ENCODE data around the gene ZWILCH. TPM values are rescaled to one million over a fixed set of nuclear protein-coding genes. Genes with fewer than 3 reads are reported as not detected.
"Not testable (repeated sequence)": the region's sequence is repeated elsewhere in the genome, so short reads cannot be mapped to it uniquely, and the experiment has no call there.

Gene ZWILCH
- total RNA-seq, 6 experiments from 2014 or later = 1.1 to 4.9 (median 2.5) TPM

GRCh38 chr15:66461917-66462316, 43.2 kb upstream of the ZWILCH start:
- Histone ChIP-seq H3K9me3 (no peaks in the 10 kb centered on the region), H3K27me3 (no peaks in the 10 kb centered on the region), H3K4me1 (peaks cover 0 to 9% (median 3%) of the 10 kb centered on the region in 4 donors), H3K36me3 (no peaks in the 10 kb centered on the region), H3K4me3 (no peak overlapping the region), H3K27ac (no peak overlapping the region)
- no peak for TF ChIP-seq CTCF (IDR thresholded peaks at IDR 0.05)
- TF ChIP-seq POLR2A (IDR thresholded peaks at IDR 0.05) = no peak
- DNase-seq (no peak), ATAC-seq (no peak)
- 86% methylated on average over 2 of the region's 2 CpGs for WGBS (ENCODE audit: insufficient coverage, low coverage, low lambda C conversion rate, missing lambda C conversion rate)
- intact Hi-C loops (cut with DNase I) = no loop called here

- no peak overlapping the region for H3K4me3 ChIP-seq
- no peaks in the 10 kb centered on the region for H3K9me3 ChIP-seq
- TF ChIP-seq CTCF (IDR thresholded peaks at IDR 0.05) (no peak), POLR2A (IDR thresholded peaks at IDR 0.05) (no peak)
- no peak overlapping the region for H3K27ac ChIP-seq
- H3K27me3 ChIP-seq = no peaks in the 10 kb centered on the region
- ATAC-seq (no peak), DNase-seq (no peak)
- no peaks in the 10 kb centered on the region for H3K36me3 ChIP-seq
- WGBS (ENCODE audit: insufficient coverage, low coverage, low lambda C conversion rate, missing lambda C conversion rate) = 100% methylated on average over 1 of the region's 4 CpGs
- peaks cover 0 to 14% (median 6%) of the 10 kb centered on the region in 4 donors for H3K4me1 ChIP-seq
- intact Hi-C loops (cut with DNase I) = no loop called here
These were observed 42.5 kb upstream of the ZWILCH start for GRCh38 chr15:66462627-66463026.

- intact Hi-C loops (cut with DNase I); H3K27ac ChIP-seq; H3K9me3 ChIP-seq; ATAC-seq; H3K27me3 ChIP-seq; H3K4me3 ChIP-seq; H3K36me3 ChIP-seq: not testable (repeated sequence)
- H3K4me1 ChIP-seq = peaks cover 0 to 18% (median 7%) of the 10 kb centered on the region in 4 donors
- WGBS (ENCODE audit: insufficient coverage, low coverage, low lambda C conversion rate, missing lambda C conversion rate) = 91% methylated on average over 6 of the region's 6 CpGs
- peak in 1 of 3 donors; percentile 12 for DNase-seq
These were observed 39.8 kb upstream of the ZWILCH start for GRCh38 chr15:66465294-66465693.

- H3K9me3 ChIP-seq; H3K27me3 ChIP-seq; H3K36me3 ChIP-seq; H3K4me3 ChIP-seq; intact Hi-C loops (cut with DNase I): not testable (repeated sequence)
- DNase-seq (peak in 2 of 3 donors; percentile 30 to 45), ATAC-seq (peak; percentile 76 to 86 (median 84))
- TF ChIP-seq CTCF (IDR thresholded peaks at IDR 0.05) = peak in 1 of 4 donors; percentile 8
- H3K27ac ChIP-seq = peak overlapping the region; percentile 20 to 57 (median 49)
- WGBS (ENCODE audit: insufficient coverage, low coverage, low lambda C conversion rate, missing lambda C conversion rate) = 41% methylated on average over 11 of the region's 11 CpGs
- peaks cover 0 to 18% (median 7%) of the 10 kb centered on the region in 4 donors for H3K4me1 ChIP-seq
These were observed 37.7 kb upstream of the ZWILCH start for GRCh38 chr15:66467162-66468040.

GRCh38 chr15:66470825-66471224, 34.3 kb upstream of the ZWILCH start:
- H3K4me3 ChIP-seq; H3K27ac ChIP-seq; H3K27me3 ChIP-seq; intact Hi-C loops (cut with DNase I); DNase-seq; ATAC-seq; H3K36me3 ChIP-seq; H3K9me3 ChIP-seq: not testable (repeated sequence)
- WGBS (ENCODE audit: insufficient coverage, low coverage, low lambda C conversion rate, missing lambda C conversion rate) = 89% methylated on average over 3 of the region's 4 CpGs
- H3K4me1 ChIP-seq = peaks cover 0 to 18% (median 7%) of the 10 kb centered on the region in 4 donors
